GM21390 (cell line): Measurements from ENCODE around the gene DRGX.

Experiments
- ATAC-seq: cut with Tn5 transposase; IDR thresholded peaks from one replicate; pipeline ENCODE4 v1.9.1; 2021; ENCODE audit not compliant: unreplicated experiment

The DRGX gene

DNA sequence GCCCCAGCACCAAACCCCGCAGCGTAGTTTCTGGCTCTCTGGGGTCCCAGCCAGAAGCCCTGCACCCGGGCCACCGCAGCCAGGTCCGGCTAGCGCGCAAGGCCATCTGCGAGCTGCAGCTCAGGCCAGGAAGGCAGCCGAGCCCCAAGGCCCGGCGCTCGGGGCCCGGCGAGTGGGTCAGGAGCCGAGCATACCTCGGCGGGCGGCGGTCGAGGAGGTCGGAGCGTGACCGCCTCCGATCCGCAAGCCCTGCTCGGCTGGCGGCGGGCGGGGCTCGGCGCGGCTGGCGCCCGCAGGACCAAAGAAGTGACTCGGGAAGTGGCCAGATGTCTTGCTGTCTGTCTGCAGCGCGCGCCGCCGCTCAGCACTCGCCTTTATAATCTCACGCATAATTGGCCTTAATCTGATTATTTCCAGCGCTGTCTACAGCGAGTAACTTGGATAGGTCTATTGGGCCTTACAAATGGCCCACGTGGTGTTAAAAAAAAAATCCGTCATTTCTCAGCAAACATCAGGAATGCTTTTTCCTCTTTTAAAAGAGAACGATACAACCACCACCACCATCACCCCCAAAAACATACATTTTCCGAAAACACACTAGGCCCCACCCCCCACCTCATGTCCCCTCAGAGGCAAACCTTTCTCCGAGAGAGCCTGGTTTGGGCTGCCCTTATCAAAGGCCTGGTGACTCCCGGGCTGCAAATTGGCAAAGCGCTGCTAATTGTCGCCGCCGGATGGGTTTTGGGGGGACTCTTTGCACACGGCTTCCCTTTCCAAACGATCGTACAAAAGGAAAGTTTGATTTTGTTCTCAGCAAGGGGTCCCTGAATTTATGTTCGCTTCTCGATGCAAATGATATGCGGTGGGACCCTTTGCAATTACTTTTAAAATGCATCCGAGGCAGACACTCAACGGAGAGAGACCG lies at the start of gene DRGX:
Gene DRGX, minus strand, starts transcription at position 349 of the 925 bp plus-strand sequence. CDS start 649 bp downstream, outside the sequence.
- no peak for ATAC-seq

DNA sequence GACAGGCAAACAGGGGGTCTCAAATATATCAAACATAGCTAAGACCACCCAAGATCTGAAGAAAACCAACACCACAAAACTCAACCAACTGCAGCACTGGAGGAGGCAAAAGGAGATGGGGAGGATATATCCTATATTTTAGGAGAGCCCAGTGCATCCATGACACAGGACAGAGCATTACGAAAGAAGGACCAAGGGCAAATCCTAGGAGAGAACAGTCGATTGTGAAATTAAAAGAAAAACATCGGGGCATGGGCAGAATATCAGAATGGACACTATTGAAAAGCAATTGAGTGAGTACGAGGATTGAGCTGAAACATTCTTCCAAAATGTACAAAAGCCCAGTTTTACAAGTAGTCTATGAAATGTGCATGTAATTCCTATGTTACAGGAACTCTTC lies 48.5 kb upstream of the DRGX start:
- ATAC-seq, result no peak

DNA sequence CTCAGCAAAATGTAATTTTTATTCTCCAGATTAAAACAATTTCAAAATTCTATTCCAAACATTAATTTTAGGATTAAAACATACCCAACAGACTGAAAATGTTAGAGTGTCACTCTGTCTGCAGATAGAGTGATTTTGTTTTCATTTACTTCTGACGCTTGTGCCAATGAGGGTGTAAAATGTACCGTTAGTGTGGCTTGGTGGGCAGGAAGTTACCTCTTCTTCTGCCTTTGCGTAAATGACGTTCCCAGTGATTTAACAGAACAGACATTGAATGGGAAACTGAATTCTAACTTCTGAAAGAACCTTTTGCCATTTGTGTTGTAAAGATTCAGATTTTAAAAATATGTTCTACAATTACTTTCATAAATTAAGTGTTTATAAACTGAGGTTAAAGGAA lies 47.0 kb upstream of the DRGX start:
- no peak for ATAC-seq

GRCh38 chr10:49441488-49442476 lies 45.9 kb upstream of the DRGX start:
- ATAC-seq, result no peak

- no peak for ATAC-seq
These were observed 39.3 kb upstream of the DRGX start for GRCh38 chr10:49435225-49435624.

GRCh38 chr10:49433069-49433468 lies 37.2 kb upstream of the DRGX start:
- ATAC-seq, result no peak

DNA sequence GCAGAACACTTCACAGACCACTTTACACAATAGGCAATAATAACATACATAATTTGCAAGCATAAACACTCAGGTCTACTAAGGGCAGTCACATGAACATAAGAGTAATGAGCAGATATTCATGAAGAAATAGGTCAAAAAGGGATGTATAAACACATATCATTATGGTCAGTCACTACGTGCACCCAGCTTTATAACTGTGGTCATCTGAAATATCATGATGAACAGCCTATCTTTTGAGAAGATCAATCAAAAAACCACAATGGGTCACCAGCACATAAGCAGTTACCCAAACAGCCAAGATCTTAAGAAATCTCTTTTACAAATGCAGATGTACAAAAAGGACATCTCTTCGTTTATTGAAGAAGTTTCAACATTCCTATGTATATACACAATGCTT lies 35.5 kb upstream of the DRGX start:
- ATAC-seq, result no peak

DNA sequence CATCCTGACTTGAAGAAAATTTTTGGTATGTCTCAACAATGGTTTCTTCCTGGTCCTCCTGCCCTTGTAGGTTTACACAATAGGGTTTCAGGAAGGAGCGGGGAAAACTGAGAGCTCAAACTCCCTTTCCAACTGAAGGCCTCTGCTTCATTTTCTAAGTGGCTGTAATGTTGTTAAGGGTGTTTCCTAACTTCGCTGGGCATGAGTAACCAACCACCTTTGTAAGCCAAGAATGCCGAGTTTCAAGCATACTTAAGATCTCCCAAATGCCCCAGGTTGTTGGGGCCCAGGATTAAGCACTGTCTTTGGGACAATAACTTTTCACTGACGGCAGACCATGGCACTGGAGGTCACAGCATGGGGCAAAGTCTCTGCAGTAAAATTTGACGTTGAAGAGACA lies 33.6 kb upstream of the DRGX start:
- ATAC-seq, result no peak

GRCh38 chr10:49426490-49427360 lies 30.8 kb upstream of the DRGX start:
- ATAC-seq, result no peak

- ATAC-seq, result no peak
These were observed 23.1 kb upstream of the DRGX start for GRCh38 chr10:49419005-49419404.

GRCh38 chr10:49418328-49418727 lies 22.4 kb upstream of the DRGX start:
- no peak for ATAC-seq

- no peak for ATAC-seq
These were observed 22.1 kb upstream of the DRGX start for GRCh38 chr10:49418053-49418326.

GRCh38 chr10:49417311-49418052 lies 21.6 kb upstream of the DRGX start:
- ATAC-seq, result no peak

DNA sequence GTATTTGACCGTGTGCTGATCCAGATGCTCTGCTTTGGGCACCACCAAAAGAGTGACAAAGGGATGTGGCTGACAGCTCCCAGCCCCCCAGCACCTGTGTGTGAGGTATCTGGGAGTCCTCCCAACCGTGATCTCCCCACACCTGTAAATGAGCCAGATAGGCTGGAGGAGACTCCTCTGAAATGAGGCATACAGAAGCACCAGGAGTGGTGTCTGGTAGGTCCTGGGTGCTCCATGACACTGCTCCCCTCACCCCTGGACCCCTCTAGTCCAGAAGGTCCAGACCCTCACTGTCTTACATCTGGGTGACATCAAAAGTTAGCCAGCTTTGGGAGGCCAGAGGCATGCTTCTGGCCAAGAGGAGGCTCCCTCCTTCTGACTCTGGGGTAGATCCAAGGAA lies 20.0 kb upstream of the DRGX start:
- no peak for ATAC-seq

- no peak for ATAC-seq
These were observed 19.2 kb upstream of the DRGX start for GRCh38 chr10:49415109-49415508.

GRCh38 chr10:49414496-49414895 lies 18.6 kb upstream of the DRGX start:
- ATAC-seq, result no peak

- no peak for ATAC-seq
These were observed 16.7 kb upstream of the DRGX start for GRCh38 chr10:49412571-49412970.

GRCh38 chr10:49410365-49411074 lies 14.6 kb upstream of the DRGX start:
- no peak for ATAC-seq

DNA sequence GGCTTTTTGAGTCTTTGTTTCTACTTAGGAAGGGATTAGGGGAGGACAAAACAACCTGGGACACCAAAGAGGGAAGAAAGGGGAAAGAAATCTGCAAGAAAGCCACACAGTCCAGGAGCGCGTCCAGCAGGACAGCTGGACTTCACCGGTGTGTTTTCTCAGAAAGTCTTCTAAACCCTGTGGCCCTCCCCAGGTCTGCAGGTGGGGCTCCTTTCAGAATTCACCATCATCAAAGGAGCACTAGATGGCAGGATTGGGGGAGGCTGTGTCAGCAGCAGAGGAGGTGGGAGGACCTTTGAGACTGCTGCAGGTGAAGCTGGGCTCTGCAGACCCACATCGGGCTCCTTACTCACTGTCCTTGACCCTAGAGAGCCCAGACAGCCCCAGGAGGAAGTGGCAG lies 13.9 kb upstream of the DRGX start:
- no peak for ATAC-seq
